DMS 273 treated with DMSO at 0.1 percent for 48 hours (cell line): ENCODE measurements around the gene LRP10.
"Not testable (repeated sequence)": the region's sequence is repeated elsewhere in the genome, so short reads cannot be mapped to it uniquely, and the experiment has no call there.

Experiments used
- DNase-seq: peaks from one replicate; lab custom pipeline; 2025; lab: John Stamatoyannopoulos, UW

LRP10 gene, protein sequence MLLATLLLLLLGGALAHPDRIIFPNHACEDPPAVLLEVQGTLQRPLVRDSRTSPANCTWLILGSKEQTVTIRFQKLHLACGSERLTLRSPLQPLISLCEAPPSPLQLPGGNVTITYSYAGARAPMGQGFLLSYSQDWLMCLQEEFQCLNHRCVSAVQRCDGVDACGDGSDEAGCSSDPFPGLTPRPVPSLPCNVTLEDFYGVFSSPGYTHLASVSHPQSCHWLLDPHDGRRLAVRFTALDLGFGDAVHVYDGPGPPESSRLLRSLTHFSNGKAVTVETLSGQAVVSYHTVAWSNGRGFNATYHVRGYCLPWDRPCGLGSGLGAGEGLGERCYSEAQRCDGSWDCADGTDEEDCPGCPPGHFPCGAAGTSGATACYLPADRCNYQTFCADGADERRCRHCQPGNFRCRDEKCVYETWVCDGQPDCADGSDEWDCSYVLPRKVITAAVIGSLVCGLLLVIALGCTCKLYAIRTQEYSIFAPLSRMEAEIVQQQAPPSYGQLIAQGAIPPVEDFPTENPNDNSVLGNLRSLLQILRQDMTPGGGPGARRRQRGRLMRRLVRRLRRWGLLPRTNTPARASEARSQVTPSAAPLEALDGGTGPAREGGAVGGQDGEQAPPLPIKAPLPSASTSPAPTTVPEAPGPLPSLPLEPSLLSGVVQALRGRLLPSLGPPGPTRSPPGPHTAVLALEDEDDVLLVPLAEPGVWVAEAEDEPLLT

GRCh38 chr14:22871224-22872032 lies at the start of gene LRP10:
TSS of gene LRP10 (plus strand) at chr14:22871740. CDS start at chr14:22872304, 564 bp downstream.
- DNase-seq = peak; percentile 92

GRCh38 chr14:22822016-22822570 lies 49.4 kb upstream of the LRP10 start:
- no peak for DNase-seq

GRCh38 chr14:22822571-22823098 lies 48.9 kb upstream of the LRP10 start:
- DNase-seq = peak; percentile 46

- no peak for DNase-seq
Observed at GRCh38 chr14:22824711-22825359, 46.7 kb upstream of the LRP10 start.

GRCh38 chr14:22829076-22829660 lies 42.4 kb upstream of the LRP10 start:
- DNase-seq = not testable (repeated sequence)

DNA sequence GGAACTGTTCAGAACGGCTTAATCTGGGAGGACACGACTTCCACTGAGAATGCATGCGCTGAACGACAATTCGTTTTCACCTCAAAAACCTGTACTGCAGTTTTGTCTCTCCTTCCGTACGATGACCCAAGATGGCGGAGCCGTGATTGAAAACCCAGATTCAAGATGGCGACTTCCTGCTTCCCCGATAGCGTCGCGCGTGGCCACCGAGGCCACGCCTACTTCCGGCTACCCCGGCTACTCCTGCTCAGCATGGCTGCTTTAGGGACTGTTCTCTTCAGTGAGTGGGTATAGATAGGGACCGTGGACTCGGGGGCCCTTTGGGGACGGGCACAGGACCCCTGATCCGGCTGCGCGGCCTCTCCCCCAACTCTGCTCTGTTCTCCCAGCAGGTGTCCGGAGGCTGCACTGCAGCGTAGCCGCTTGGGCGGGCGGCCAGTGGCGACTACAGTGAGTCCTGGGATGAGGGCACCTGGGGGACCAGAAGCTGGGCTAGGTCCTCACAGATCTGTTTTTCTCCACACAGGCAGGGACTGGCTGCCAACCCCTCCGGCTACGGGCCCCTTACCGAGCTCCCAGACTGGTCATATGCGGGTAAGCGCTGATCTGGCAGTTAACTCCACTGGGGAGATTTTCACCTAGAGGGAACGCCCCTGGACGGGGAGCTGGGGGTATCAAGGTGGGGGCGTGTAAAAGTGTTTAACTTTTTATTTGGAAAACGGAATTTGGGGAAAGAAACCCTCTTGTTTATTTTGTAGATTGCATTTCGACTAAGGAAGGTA lies 41.7 kb upstream of the LRP10 start, which contains the start of gene MRPL52:
TSS of gene MRPL52 (plus strand) at position 227 of the 782 bp plus-strand sequence. CDS start at position 253, 26 bp downstream.
- DNase-seq = peak; percentile 76

DNA sequence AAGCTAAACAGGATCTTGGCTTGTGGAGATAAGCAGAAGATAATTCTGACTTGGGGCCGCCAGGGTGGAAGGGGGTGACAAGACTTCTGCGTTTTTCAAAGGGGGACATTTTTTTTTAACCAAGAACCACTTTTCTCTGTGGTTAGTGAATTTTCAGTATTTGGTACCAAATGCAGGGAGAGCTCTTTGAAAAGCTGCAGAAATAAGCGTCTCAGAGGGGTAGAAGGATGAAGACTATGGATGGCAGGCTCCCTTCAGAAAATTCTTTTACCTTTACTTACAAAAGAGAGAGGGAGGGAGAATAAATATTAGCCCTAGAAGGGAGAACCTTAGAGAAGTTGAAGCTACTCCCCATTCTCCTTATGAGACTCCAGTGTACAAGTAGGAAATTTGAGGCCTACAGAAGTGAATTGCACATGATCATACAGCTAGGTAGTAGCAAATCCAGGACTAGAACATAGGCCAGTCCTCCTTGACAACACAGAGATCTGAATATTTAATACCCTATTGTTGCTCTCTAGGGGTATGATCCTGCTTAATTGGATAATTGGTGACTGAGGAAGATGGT lies 41.0 kb upstream of the LRP10 start:
- DNase-seq = no peak

DNA sequence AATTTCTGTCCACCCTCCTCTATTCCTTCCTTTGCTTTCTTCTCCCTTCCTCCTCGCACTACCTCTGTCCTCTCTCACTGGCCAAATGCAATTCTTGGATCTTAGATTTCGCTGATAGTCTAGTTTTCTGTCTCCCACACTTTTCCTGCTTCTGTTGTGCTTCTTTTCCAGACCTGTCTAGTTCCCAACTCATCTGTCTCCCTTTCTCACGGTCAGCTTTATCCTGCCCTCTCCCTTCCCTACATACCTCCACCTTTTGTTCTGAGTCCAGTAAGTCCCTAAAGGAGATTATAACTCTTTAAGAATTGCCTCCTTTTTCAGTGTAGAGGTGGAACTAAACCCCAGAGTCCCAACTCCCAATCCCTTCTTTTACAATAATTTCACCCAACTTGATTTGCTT lies 36.0 kb upstream of the LRP10 start:
- DNase-seq = no peak

DNA sequence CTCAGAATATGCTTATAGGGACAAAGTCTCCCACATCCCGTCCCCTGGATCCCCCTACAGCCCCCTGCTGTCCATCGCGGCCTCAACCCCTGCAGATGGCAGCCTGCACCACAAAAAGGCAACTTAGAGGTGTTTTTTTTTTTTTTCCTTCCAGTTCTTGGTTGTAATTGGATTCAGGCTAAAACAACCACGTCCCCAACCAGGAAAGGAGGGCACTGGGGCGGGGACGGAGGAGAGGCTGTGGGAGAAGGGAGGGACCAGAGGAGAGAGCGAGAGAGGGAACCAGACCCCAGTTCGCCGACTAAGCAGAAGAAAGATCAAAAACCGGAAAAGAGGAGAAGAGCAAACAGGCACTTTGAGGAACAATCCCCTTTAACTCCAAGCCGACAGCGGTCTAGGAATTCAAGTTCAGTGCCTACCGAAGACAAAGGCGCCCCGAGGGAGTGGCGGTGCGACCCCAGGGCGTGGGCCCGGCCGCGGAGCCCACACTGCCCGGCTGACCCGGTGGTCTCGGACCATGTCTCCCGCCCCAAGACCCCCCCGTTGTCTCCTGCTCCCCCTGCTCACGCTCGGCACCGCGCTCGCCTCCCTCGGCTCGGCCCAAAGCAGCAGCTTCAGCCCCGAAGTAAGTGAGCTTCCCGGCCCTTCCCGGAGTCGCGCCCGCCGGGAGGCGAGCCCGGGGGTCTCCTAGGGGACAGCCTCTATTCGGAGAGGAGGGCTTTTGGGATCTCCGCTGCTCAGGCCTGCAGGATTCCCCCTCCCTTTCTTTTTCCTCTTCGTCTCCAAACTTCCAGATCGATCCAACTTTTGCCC lies 35.0 kb upstream of the LRP10 start, which contains the start of gene MMP14:
TSS of gene MMP14 (plus strand) at position 285 of the 813 bp plus-strand sequence. CDS start at position 518, 233 bp downstream.
- DNase-seq = no peak

- no peak for DNase-seq
Observed at GRCh38 chr14:22837114-22837749, 34.3 kb upstream of the LRP10 start.

DNA sequence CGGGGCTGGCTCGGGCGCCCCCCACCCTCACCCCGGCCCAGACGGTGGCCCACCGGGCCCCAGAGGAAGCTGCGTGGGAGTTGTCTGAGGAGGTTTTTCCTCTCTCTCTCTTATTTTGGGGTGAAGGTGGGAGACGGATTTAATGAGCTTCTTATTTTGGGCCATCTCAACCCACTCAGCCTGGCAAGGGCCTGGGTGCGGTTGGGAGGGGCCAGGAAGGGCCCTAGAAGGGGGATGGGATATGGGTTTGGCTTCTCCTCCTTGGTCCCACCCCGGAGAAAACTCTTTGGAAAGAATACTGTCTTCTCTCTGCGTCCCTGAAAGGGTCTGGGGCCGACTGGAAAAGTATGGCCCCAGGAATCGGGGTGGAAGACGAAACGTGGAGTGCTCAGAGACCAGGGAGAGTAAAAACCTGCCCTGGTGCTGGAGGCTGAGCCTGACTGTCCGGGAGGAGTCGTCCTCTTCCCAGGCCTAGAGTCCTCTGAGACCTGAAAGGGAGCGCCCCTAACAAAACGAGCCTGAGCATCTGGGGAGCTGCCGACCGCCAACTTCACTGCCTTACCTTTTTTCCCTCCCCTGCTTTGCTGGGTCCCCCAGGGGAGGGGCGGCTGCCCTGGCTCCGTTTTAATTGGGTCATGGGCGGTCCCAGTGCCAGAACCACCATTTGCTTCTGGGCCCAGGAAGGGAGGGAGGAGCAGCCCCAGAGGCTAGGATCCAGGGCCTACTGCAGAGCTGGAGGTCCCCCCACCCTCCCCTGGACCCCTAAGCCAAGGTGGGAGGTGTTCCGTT lies 33.6 kb upstream of the LRP10 start:
- DNase-seq = no peak

DNA sequence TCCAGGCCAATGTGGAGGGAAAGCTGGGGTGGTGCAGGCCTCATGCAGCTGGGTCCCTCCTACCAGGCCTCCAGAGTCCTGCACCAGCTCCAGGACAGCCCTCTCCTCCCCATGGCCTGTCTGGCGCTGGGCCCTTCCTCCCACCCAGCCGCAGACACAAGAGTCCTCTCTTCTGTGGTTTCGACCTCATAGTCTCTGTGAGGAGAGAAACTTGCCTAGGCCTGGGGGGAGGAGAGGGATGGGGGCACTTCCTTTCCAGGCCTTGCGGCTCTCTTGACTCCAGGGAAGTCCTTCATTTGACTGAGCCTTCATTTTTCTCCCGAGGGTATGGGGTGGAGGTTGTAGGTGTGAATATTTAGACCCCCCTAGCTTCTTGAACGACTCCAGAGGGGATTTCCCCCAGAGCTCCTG lies 32.9 kb upstream of the LRP10 start:
- no peak for DNase-seq

DNA sequence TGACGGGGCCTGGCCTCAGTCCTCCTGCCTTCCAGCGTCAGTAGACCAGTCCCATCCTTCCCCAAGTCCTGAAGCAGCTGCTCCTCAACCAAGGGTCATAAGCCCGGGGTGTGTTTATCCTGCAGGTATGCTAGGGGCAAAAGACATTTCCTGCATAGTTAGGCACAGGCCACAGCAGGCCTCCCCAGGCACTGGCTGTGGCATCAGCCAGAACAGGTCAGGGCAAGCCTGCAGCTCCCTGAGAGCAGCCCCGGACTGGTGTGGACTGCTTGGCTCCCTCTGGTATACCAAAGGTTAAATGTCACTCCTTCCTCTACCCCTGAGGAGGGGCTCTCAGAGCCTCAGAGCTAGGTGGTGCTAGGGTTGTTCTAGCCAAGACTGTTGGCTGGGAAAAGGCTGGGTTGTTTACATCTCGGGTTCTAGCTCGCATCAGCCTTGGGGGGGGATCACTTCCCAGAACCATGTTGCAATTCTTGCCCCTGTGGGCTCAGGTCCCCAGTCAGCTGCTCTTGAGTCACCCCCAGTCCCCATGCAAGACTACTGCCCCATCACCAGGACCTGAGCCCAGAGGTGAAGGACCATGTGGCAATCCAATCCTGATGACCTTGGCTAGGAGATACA lies 32.3 kb upstream of the LRP10 start:
- no peak for DNase-seq

GRCh38 chr14:22841311-22841710 lies 30.2 kb upstream of the LRP10 start:
- no peak for DNase-seq

DNA sequence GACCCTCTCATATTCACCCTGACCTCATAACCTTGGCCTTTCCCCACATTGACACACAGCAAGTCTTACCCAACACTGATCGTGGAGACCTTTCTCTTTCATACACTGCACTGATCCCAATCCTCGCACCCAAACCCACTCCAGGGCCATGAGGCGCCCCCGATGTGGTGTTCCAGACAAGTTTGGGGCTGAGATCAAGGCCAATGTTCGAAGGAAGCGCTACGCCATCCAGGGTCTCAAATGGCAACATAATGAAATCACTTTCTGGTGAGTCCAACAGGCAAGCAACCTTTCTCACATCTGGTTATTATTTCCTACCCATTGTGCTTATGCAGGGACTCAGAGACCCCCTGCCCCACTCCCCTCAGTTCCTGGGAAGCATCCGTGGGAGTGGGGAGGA lies 29.8 kb upstream of the LRP10 start:
- DNase-seq = no peak

- DNase-seq = no peak
Observed at GRCh38 chr14:22842211-22843122, 29.1 kb upstream of the LRP10 start.
